Epithelial cell of proximal tubule (primary cell): ENCODE measurements around the gene ANKRD28. TPM values are rescaled to one million over a fixed set of nuclear protein-coding genes. Genes with fewer than 3 reads are reported as not detected.

Source experiments
- DNase-seq: peaks from one replicate; pipeline ENCODE4 v3.0.0-alpha.2; 2011; ENCODE audit warnings: low read depth
- H3K4me3 ChIP-seq: 2 replicates; pipeline ENCODE4 v1.5.1; 2011; ENCODE audit warnings: low read depth, mild to moderate bottlenecking, low read length
- CTCF ChIP-seq: conservative IDR thresholded peaks from 2 replicates; pipeline ENCODE4 v1.5.1; 2012; ENCODE audit warnings: low read depth, mild to moderate bottlenecking, low read length
- total RNA-seq: library from RNA; depleted of rRNA; stranded (reverse); fragments of >200 nt; gene quantifications from 2 replicates; pipeline ENCODE4 v1.2.3, GENCODE V29; 2015

Gene ANKRD28
- total RNA-seq, 1 donor from 2014 or later, result 17.3 TPM

GRCh38 chr3:15787941-15788340 is 9.8 kb downstream of the ANKRD28 start:
- DNase-seq, result no peak
- no peak overlapping the region for H3K4me3 ChIP-seq
- no peak for TF ChIP-seq CTCF

- DNase-seq, result no peak
- no peak for TF ChIP-seq CTCF
- no peak overlapping the region for H3K4me3 ChIP-seq
These were observed 10.3 kb downstream of the ANKRD28 start for GRCh38 chr3:15787526-15787925.

- H3K4me3 ChIP-seq, result no peak overlapping the region
- no peak for TF ChIP-seq CTCF
- no peak for DNase-seq
These were observed 14.3 kb downstream of the ANKRD28 start for GRCh38 chr3:15783361-15783969.

DNA sequence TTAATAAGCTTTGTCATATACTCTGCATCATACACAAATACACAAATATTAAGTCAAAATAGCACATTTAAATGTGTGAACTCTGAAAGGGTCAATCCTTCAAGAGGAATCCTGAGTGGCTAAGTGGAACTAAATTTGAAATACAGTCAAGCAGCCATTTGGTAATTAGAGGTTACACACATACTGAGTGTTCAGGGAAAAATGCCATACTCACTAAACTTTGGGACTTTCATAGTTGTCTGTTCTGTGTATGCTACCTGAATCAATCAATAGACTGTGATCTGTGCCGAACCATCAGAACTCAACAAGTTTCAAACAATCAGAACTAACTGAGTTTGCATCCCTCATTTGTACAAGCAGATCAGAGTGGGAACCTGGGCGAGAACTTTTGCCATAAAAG is 15.3 kb downstream of the ANKRD28 start:
- no peak for TF ChIP-seq CTCF
- DNase-seq, result no peak
- no peak overlapping the region for H3K4me3 ChIP-seq

GRCh38 chr3:15781637-15782402 is 16.0 kb downstream of the ANKRD28 start:
- no peak for TF ChIP-seq CTCF
- no peak for DNase-seq
- no peak overlapping the region for H3K4me3 ChIP-seq

DNA sequence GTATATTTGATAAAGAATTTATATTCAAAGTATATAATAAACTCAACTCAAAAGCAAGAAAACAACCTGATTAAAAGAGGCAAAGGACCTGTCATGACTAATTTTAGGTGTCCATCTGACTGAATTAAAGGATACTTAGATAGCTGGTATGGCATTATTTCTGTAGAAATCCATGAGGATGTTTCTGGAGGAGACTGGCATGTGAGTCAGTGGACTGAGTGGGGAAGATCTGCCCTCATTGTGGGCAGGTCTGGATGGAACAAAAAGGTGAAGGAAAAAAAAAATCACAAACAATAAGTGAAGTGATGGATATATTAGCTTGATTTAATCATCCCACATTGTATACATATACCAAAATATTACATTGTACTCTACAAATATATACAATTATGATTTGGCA is 16.6 kb downstream of the ANKRD28 start:
- no peak overlapping the region for H3K4me3 ChIP-seq
- no peak for TF ChIP-seq CTCF
- DNase-seq, result no peak

DNA sequence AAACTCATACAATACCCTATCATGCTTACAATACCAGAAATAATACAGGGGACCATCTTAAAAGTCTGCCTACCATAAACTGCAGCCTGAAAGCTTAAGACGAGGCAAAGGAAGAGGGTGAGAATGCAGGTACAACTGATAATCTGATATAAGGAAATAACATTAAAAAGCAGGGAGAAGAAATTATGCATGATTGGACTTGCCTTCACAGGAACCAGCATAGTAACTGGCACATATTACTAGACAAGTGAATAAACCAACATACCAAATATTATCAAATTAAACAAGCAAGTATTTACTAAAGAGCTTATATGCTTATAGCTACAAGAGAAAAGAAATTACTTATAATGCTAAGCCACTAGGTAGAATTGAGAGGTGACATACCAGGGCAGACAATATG is 18.7 kb downstream of the ANKRD28 start:
- no peak overlapping the region for H3K4me3 ChIP-seq
- TF ChIP-seq CTCF, result no peak
- DNase-seq, result no peak
